ENCODE results near the gene CNOT8. TPM values are rescaled to one million over a fixed set of nuclear protein-coding genes. Genes with fewer than 3 reads are reported as not detected.
"Not testable (repeated sequence)": the region's sequence is repeated elsewhere in the genome, so short reads cannot be mapped to it uniquely, and the experiment has no call there.

The CNOT8 gene
- total RNA-seq, 2 donors from 2014 or later = 19.8 to 32.4 TPM

DNA sequence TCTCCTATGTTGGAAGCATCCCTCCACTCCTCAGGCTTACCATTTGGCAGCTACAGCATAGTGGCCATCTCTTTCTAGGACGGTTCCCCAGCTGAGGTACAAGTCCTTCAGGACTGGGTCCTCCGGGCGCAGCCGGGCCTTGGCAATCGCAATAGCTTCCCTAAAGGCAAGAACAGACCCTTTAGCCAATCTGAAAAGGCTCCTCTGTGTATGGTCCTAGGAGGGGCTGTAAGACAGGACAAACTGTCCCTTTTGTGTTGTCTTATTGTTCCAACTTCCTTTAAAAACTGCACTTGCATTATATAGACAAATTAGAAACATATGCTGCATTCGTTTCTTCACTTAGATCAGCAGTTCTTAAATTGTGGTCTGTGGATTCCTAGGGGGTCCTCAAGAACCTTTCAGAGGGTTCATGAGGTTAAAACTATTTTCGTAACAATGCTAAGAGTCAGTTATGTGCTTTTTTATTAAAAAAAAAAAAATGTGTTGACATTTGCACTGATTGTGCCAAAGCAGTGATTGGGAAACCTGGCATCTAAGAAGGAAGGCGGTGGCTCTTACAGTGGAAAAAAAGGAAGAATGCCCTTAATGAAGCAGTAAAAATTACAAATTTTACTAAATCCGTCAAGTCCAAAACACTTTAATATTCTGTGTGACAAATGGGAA is 40.9 kb downstream of the CNOT8 start:
- Histone ChIP-seq H3K36me3 (replicated peaks in 1 of 2; ENCODE audit: insufficient read depth in 1 of 2, low read depth in 2 of 2) (peaks cover 5 to 28% of the 10 kb centered on the region in 2 donors), H3K4me1 (no peaks in the 10 kb centered on the region), H3K9me3 (no peaks in the 10 kb centered on the region), H3K27ac (no peak overlapping the region), H3K4me3 (no peak overlapping the region), H3K27me3 (no peaks in the 10 kb centered on the region)
- ATAC-seq = no peak
- WGBS, 2 donors = 88 to 91% methylated on average over 9 of the region's 9 CpGs
- no peak for DNase-seq
- TF ChIP-seq, protein P1, sequence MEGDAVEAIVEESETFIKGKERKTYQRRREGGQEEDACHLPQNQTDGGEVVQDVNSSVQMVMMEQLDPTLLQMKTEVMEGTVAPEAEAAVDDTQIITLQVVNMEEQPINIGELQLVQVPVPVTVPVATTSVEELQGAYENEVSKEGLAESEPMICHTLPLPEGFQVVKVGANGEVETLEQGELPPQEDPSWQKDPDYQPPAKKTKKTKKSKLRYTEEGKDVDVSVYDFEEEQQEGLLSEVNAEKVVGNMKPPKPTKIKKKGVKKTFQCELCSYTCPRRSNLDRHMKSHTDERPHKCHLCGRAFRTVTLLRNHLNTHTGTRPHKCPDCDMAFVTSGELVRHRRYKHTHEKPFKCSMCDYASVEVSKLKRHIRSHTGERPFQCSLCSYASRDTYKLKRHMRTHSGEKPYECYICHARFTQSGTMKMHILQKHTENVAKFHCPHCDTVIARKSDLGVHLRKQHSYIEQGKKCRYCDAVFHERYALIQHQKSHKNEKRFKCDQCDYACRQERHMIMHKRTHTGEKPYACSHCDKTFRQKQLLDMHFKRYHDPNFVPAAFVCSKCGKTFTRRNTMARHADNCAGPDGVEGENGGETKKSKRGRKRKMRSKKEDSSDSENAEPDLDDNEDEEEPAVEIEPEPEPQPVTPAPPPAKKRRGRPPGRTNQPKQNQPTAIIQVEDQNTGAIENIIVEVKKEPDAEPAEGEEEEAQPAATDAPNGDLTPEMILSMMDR (IDR thresholded peaks at IDR 0.05) = no peak
- TF ChIP-seq POLR2A (IDR thresholded peaks at IDR 0.05) = no peak
- intact Hi-C loops (cut with DNase I) = no loop called here

DNA sequence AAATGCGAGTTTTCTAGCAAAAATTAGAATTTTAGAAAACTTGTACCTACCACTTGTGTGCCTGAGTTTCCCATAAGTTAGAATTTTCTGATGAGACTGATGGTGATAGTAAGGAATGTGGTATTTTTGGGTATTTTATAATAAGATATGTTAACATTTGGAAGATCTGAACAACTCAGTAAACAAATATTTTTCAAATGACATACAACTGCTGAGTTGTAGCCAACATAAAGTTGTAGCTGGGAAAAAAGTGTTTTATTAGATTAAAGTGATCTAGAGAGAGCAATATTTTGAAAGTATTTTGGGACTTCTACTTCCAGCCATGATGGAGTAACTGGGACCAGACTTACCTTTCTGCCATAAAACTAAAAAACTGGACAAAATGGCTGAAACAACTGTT is 41.6 kb downstream of the CNOT8 start:
- Histone ChIP-seq H3K9me3 (no peaks in the 10 kb centered on the region), H3K27ac (no peak overlapping the region)

DNA sequence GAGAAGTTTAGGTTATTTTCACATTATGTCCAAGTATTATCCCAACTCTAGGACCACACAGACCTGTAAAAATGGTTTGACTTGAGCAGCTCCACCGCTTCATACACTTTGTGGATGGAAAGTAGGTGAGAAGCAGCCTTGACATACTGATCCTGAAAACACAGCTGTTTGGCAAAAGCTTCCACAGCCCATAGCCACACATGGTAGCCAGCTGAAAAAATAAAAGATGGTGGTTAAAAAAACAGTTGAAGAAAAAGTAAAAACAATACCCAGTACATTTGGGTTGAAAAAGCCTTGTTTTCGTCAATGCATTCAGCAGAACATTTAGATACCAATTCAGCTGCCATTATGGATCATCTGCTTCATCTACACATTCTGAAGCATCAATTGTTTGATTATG is 42.8 kb downstream of the CNOT8 start:
- no peak overlapping the region for H3K4me3 ChIP-seq
- DNase-seq = no peak
- H3K9me3 ChIP-seq = no peaks in the 10 kb centered on the region
- intact Hi-C loops (cut with DNase I) = no loop called here
- ATAC-seq = no peak
- peaks cover 5 to 30% of the 10 kb centered on the region in 2 donors for H3K36me3 ChIP-seq (replicated peaks in 1 of 2; ENCODE audit: insufficient read depth in 1 of 2, low read depth in 2 of 2)
- no peaks in the 10 kb centered on the region for H3K27me3 ChIP-seq
- 86 to 93% methylated on average over 2 of the region's 2 CpGs for WGBS, 2 donors
- no peaks in the 10 kb centered on the region for H3K4me1 ChIP-seq
- no peak overlapping the region for H3K27ac ChIP-seq
- TF ChIP-seq, protein P1 (IDR thresholded peaks at IDR 0.05) = no peak
- no peak for TF ChIP-seq POLR2A (IDR thresholded peaks at IDR 0.05)

More for the DNA sequence above, 41.6 kb downstream of the CNOT8 start:
- no peak for DNase-seq
- intact Hi-C loops (cut with DNase I) = no loop called here
- H3K27me3 ChIP-seq = no peaks in the 10 kb centered on the region
- no peak for TF ChIP-seq POLR2A (IDR thresholded peaks at IDR 0.05)
- TF ChIP-seq, protein P1 (IDR thresholded peaks at IDR 0.05) = no peak
- no peaks in the 10 kb centered on the region for H3K4me1 ChIP-seq
- H3K4me3 ChIP-seq = no peak overlapping the region
- ATAC-seq = no peak
- peaks cover 5 to 32% of the 10 kb centered on the region in 2 donors for H3K36me3 ChIP-seq (replicated peaks in 1 of 2; ENCODE audit: insufficient read depth in 1 of 2, low read depth in 2 of 2)
- 83 to 87% methylated on average over 1 of the region's 1 CpG for WGBS, 2 donors

DNA sequence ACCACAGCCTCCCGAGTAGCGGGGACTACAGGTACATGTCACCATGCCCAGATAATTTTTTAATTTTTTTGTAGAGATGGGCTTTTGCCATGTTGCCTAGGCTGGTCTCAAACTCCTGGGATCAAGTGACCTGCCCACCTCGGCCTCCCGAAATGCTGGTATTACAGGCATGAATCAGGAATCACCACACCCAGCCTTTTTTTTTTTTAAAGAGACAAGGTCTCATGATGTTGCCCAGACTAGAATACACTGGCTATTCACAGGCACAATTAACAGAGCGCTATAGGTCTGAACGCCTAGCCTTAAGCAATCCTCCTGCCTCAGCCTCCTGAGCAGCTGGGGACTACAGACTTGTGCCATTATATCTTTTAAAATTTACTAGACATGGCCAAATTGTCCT is 43.5 kb downstream of the CNOT8 start:
- Histone ChIP-seq H3K4me1 (no peaks in the 10 kb centered on the region), H3K9me3 (no peaks in the 10 kb centered on the region), H3K27ac (no peak overlapping the region), H3K27me3 (no peaks in the 10 kb centered on the region), H3K36me3 (replicated peaks in 1 of 2; ENCODE audit: insufficient read depth in 1 of 2, low read depth in 2 of 2) (peaks cover 5 to 31% of the 10 kb centered on the region in 2 donors), H3K4me3 (no peak overlapping the region)
- ATAC-seq (no peak), DNase-seq (no peak)
- intact Hi-C loops (cut with DNase I) = no loop called here
- no peak for TF ChIP-seq POLR2A (IDR thresholded peaks at IDR 0.05)
- TF ChIP-seq, protein P1 (IDR thresholded peaks at IDR 0.05) = no peak
- 92 to 99% methylated on average over 6 of the region's 6 CpGs for WGBS, 2 donors

DNA sequence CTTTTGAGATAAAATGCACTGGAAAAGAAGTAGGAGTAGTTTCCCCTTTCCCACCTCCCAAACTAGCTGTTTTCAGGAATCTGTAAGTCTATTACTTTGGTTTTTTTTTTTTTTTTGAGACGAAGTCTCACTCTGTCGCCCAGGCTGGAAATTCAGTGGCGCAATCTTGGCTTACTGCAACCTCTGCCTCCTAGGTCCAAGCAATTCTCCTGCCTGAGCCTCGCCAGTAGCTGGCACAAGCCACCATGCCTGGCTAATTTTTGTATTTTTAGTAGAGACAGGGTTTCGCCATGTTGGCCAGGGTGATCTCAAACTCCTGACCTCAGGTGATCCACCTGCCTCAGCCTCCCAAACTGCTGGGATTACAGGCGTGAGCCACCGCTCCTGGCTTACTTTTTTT is 47.2 kb downstream of the CNOT8 start:
- H3K36me3 ChIP-seq (replicated peaks in 1 of 2; ENCODE audit: insufficient read depth in 1 of 2, low read depth in 2 of 2) = peaks cover 0 to 30% of the 10 kb centered on the region in 2 donors
- intact Hi-C loops (cut with DNase I); H3K27ac ChIP-seq; ATAC-seq; DNase-seq; H3K27me3 ChIP-seq; H3K9me3 ChIP-seq; H3K4me1 ChIP-seq; H3K4me3 ChIP-seq: not testable (repeated sequence)
- 84 to 89% methylated on average over 7 of the region's 7 CpGs for WGBS, 2 donors

Data from body of pancreas (tissue), 4 donors.